Renal cortex interstitium (tissue), 11 donors: ENCODE results near the gene MRPL41. TPM values are rescaled to one million over a fixed set of nuclear protein-coding genes. Genes with fewer than 3 reads are reported as not detected.
"Not testable (repeated sequence)": the region's sequence is repeated elsewhere in the genome, so short reads cannot be mapped to it uniquely, and the experiment has no call there.

Experiments
- DNase-seq, 11 donors: peaks; one replicate each; pipeline ENCODE4 v3.0.0-alpha.2; 2013; ENCODE audit warnings: low read depth in 9 of 11, low spot score in 4 of 11; ENCODE audit errors: extremely low read depth in 1 of 11
- polyA plus RNA-seq, 3 donors: library from polyadenylated mRNA; unstranded; fragments of 120-200 nt; gene quantifications; one replicate each; pipeline ENCODE4 v1.2.1, GENCODE V29; 2013; ENCODE audit not compliant: insufficient read length in 3 of 3

The MRPL41 gene
- polyA plus RNA-seq, 3 donors, result 12.9 to 26.0 (median 24.0) TPM

DNA sequence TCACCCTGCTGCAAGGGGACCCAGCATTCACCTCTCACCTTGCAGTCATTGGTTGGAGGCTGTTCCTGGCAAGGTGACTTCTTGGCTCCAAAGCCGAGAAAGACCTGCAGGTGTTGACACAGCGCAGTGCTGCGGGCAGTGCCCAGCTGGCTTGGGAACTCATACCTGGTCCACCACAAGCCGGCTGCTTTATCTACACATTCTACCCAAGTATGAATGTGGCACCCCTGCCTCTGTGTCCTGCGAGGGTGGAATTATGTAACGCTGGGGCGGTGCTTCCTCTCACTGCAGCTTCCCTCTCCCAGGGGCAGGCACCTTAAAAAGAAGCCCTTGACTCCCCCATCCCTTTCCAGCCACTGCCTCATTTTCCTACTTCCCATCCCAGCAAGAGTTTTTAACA, 41.1 kb downstream of the MRPL41 start:
- DNase-seq, result no peak

DNA sequence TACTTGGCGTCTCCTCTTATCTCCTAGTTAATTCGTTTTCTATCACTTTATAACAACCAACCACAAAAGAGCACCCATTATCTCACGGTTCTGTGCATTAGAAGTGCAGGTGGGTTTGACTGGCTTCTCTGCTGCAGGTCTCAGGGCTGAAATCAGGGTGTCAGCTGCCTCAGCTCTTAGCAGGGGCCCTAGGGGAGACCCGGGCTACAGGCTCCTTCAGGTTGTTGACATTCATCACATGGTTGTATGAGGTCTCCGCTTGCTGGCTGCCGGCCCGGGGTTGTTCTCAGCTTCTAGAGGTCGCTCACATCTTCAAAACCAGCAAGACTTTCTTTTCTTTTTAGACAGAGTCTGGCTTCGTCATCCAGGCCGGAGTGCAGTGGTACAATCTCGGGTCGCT, 41.5 kb downstream of the MRPL41 start:
- no peak for DNase-seq

DNA sequence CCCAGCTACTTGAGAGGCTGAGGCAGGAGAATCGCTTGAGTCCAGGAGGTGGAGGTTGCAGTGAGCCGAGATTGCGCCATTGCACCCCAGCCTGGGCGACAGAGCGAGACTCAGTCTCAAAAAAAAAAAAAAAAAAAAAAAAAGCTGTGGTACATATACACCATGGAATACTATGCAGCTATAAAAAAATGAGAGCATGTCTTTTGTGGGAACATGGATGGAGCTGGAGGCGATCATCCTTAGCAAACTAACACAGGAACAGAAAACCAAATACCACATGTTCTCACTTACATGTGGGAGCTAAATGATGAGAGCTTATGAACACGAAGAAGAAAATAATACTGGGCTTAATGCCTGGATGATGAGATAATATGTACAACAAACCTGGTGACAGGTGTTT, 44.9 kb downstream of the MRPL41 start:
- DNase-seq, result not testable (repeated sequence)

DNA sequence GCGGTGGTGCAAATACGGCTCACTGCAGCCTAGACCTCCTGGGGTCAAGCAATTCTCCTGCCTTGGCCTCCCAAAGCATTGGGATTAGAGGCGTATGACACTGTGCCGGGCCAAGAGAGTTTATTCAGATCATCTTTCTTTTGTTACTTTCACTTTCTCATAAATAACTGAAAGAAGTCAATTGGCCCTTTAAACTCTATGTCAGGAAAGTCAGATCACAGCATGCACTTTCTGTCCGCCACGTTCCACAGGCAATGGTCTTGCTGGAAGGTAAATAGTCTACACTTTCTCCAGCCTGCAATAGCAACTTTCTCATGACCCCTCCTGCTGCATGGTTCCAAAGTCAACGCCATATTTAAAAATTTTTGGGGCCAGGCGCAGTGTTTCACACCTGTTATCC, 47.3 kb downstream of the MRPL41 start:
- no peak for DNase-seq

Other genes starting within 250 kb of the MRPL41 start
- gene NRARP, start 249.6 kb upstream of the MRPL41 start, polyA plus RNA-seq, result 1 to 10 TPM; 6.8 to 9.0 (median 7.7) TPM
- gene EXD3, start 128.7 kb upstream of the MRPL41 start, polyA plus RNA-seq, result 10 to 100 TPM; 12.0 to 35.4 (median 16.6) TPM
- 10 to 100 TPM in 1 of 3 donors, 1 to 10 TPM in 2; 4.8 to 15.9 (median 6.0) TPM for gene NOXA1, start 128.5 kb upstream of the MRPL41 start, polyA plus RNA-seq
- gene ENTPD8, start 110.5 kb upstream of the MRPL41 start, polyA plus RNA-seq, result under 1 TPM; 0.14 to 0.68 (median 0.63) TPM
- 10 to 100 TPM; 52.9 to 57.8 (median 56.5) TPM for gene NSMF, start 92.5 kb upstream of the MRPL41 start, polyA plus RNA-seq
- 1 to 10 TPM; 2.1 to 5.1 (median 2.4) TPM for gene PNPLA7, start 1.5 kb upstream of the MRPL41 start, polyA plus RNA-seq
- gene DPH7, start 27.0 kb downstream of the MRPL41 start, polyA plus RNA-seq, result 10 to 100 TPM; 38.2 to 64.2 (median 44.7) TPM
- gene ZMYND19, start 38.6 kb downstream of the MRPL41 start, polyA plus RNA-seq, result 10 to 100 TPM; 18.9 to 24.3 (median 20.5) TPM
- 10 to 100 TPM; 24.7 to 39.1 (median 30.2) TPM for gene ARRDC1, start 53.8 kb downstream of the MRPL41 start, polyA plus RNA-seq
- 10 to 100 TPM; 67.8 to 78.8 (median 76.3) TPM for gene EHMT1, start 67.1 kb downstream of the MRPL41 start, polyA plus RNA-seq